ENCODE measurements around the gene FAN1.

- no peak for TF ChIP-seq POLR2A (IDR thresholded peaks at IDR 0.05)
- TF ChIP-seq, protein P1, sequence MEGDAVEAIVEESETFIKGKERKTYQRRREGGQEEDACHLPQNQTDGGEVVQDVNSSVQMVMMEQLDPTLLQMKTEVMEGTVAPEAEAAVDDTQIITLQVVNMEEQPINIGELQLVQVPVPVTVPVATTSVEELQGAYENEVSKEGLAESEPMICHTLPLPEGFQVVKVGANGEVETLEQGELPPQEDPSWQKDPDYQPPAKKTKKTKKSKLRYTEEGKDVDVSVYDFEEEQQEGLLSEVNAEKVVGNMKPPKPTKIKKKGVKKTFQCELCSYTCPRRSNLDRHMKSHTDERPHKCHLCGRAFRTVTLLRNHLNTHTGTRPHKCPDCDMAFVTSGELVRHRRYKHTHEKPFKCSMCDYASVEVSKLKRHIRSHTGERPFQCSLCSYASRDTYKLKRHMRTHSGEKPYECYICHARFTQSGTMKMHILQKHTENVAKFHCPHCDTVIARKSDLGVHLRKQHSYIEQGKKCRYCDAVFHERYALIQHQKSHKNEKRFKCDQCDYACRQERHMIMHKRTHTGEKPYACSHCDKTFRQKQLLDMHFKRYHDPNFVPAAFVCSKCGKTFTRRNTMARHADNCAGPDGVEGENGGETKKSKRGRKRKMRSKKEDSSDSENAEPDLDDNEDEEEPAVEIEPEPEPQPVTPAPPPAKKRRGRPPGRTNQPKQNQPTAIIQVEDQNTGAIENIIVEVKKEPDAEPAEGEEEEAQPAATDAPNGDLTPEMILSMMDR (IDR thresholded peaks at IDR 0.05), result no peak
Observed at GRCh38 chr15:30882849-30883433, 20.8 kb upstream of the FAN1 start.
